Brain microvascular endothelial cell (primary cell): ENCODE measurements around the gene TPI1.

ENCODE experiments used
- DNase-seq: peaks from one replicate; pipeline ENCODE4 v3.0.0-alpha.2; 2020
- H3K27ac ChIP-seq: fragments of 250-450 bp; sonication (Bioruptor Pico); 2 replicates; pipeline ENCODE4 v1.5.1; 2020; ENCODE audit warnings: mild to moderate bottlenecking, moderate library complexity
- H3K27me3 ChIP-seq: fragments of 250-450 bp; sonication (Bioruptor Pico); replicated peaks from 2 replicates; pipeline ENCODE4 v1.5.1; 2020; ENCODE audit warnings: mild to moderate bottlenecking
- H3K36me3 ChIP-seq: fragments of 250-450 bp; sonication (Bioruptor Pico); replicated peaks from 2 replicates; pipeline ENCODE4 v1.5.1; 2020; ENCODE audit warnings: mild to moderate bottlenecking
- H3K4me3 ChIP-seq: 2 replicates; pipeline ENCODE4 v1.5.1; 2011; ENCODE audit warnings: low read depth, mild to moderate bottlenecking, control low read depth, low read length, moderate library complexity
- CTCF ChIP-seq: IDR thresholded peaks from 2 replicates; pipeline ENCODE4 v1.5.1; 2011; ENCODE audit warnings: low read depth, mild to moderate bottlenecking, moderate library complexity, low read length, control low read depth, inconsistent platforms; ENCODE audit errors: missing control alignments
- in situ Hi-C: cut with HindIII; loops from 2 replicates; pipeline ENCODE4 v1.10.0; 2017; ENCODE audit warnings: low sequenced_read_pairs, low pct_ligation_motif_present

The TPI1 gene

GRCh38 chr12:6917491-6918231 lies 50.3 kb downstream of the TPI1 start:
- in situ Hi-C loops: no loop called here

GRCh38 chr12:6919588-6919987 lies 52.3 kb downstream of the TPI1 start:
- H3K27ac ChIP-seq: no peak overlapping the region
- H3K4me3 ChIP-seq: no peak overlapping the region
- H3K27me3 ChIP-seq: no peaks in the 10 kb centered on the region
- no peak for TF ChIP-seq CTCF
- in situ Hi-C loops: no loop called here
- no peak for DNase-seq
- no peaks in the 10 kb centered on the region for H3K36me3 ChIP-seq

More at GRCh38 chr12:6917491-6918231, 50.3 kb downstream of the TPI1 start:
- Histone ChIP-seq H3K36me3 (no peaks in the 10 kb centered on the region), H3K27ac (no peak overlapping the region), H3K4me3 (no peak overlapping the region), H3K27me3 (no peaks in the 10 kb centered on the region)
- no peak for TF ChIP-seq CTCF
- DNase-seq: no peak
